NB4 (cell line): Measurements from ENCODE around the gene AUTS2.

Source experiments
- DNase-seq: peaks from one replicate; pipeline ENCODE4 v3.0.0; 2010; ENCODE audit warnings: low read depth
- H3K4me3 ChIP-seq: one replicate; pipeline ENCODE4 v1.5.1; 2011; ENCODE audit warnings: mild to moderate bottlenecking, low read depth, low read length, moderate library complexity
- MAX ChIP-seq: IDR thresholded peaks from 2 replicates; pipeline ENCODE4 v1.6.1; 2011; ENCODE audit warnings: low read depth, low read length
- MYC ChIP-seq: IDR thresholded peaks from 2 replicates; pipeline ENCODE4 v1.6.1; 2011; ENCODE audit warnings: low read depth, low read length
- POLR2A ChIP-seq: IDR thresholded peaks from 2 replicates; pipeline ENCODE4 v1.6.1; 2011; ENCODE audit warnings: mild to moderate bottlenecking; ENCODE audit not compliant: insufficient read length; ENCODE audit errors: extremely low read depth
- TF ChIP-seq, protein P1 (sequence below): IDR thresholded peaks from one replicate; pipeline ENCODE4 v1.5.1; 2012; ENCODE audit warnings: low read depth, low read length

AUTS2 gene

DNA sequence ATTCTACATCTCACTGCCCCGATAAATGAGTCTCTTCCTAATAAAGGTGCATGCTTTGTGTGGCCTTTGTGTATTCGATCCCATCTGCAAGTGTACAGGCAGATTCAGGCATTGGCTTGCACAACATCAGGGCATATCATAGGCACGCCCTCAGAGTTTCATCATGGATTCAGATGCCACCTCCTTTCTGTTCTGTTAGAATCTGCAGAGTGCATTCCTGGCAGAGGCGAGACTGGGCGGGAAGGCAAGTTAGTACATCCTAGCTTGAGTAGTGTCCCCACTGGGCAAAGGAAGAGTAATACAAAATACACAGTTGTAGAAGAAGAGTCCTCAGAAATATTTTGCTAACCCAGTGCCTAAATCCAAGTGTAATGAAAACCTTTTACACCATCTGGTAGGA is 1187.2 kb downstream of the AUTS2 start:
- no peak for TF ChIP-seq POLR2A
- TF ChIP-seq, protein P1, sequence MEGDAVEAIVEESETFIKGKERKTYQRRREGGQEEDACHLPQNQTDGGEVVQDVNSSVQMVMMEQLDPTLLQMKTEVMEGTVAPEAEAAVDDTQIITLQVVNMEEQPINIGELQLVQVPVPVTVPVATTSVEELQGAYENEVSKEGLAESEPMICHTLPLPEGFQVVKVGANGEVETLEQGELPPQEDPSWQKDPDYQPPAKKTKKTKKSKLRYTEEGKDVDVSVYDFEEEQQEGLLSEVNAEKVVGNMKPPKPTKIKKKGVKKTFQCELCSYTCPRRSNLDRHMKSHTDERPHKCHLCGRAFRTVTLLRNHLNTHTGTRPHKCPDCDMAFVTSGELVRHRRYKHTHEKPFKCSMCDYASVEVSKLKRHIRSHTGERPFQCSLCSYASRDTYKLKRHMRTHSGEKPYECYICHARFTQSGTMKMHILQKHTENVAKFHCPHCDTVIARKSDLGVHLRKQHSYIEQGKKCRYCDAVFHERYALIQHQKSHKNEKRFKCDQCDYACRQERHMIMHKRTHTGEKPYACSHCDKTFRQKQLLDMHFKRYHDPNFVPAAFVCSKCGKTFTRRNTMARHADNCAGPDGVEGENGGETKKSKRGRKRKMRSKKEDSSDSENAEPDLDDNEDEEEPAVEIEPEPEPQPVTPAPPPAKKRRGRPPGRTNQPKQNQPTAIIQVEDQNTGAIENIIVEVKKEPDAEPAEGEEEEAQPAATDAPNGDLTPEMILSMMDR, result no peak
- TF ChIP-seq MYC, result no peak
- TF ChIP-seq MAX, result no peak
- no peak overlapping the region for H3K4me3 ChIP-seq
- DNase-seq, result no peak

GRCh38 chr7:70786076-70786475 is 1187.8 kb downstream of the AUTS2 start:
- no peak overlapping the region for H3K4me3 ChIP-seq
- no peak for DNase-seq
- TF ChIP-seq MYC, result no peak
- TF ChIP-seq MAX, result no peak
- TF ChIP-seq, protein P1, result no peak
- no peak for TF ChIP-seq POLR2A

DNA sequence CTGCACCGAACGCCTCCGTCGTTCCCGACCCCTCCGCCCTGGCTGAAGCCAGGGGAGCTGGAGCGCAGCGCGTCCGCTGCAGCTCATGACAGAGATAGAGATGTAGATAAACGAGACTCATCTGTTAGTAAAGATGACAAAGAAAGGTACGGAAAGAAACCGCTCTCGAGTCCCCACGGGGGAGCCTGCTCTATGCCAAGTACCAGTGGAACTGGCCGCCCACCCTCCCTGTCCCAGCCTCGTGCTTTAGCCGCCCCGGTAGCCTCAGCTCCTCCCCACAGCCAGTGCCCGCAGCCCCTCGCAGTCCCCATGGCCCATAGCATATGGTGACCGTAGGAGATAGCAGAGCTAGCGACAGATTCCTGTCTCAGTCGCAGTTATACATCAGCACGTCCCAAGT is 1189.0 kb downstream of the AUTS2 start:
- H3K4me3 ChIP-seq, result no peak overlapping the region
- no peak for DNase-seq
- TF ChIP-seq MYC, result no peak
- no peak for TF ChIP-seq MAX
- no peak for TF ChIP-seq POLR2A
- TF ChIP-seq, protein P1, result no peak

- H3K4me3 ChIP-seq, result no peak overlapping the region
- no peak for DNase-seq
- TF ChIP-seq MAX (no peak), POLR2A (no peak), MYC (no peak)
- TF ChIP-seq, protein P1, result no peak
Measured at GRCh38 chr7:70787771-70788170, 1189.5 kb downstream of the AUTS2 start.

- H3K4me3 ChIP-seq, result no peak overlapping the region
- no peak for TF ChIP-seq MAX
- TF ChIP-seq MYC, result no peak
- TF ChIP-seq, protein P1, result no peak
- no peak for TF ChIP-seq POLR2A
- no peak for DNase-seq
Measured at GRCh38 chr7:70788276-70788675, 1190.0 kb downstream of the AUTS2 start.

- H3K4me3 ChIP-seq, result no peak overlapping the region
- DNase-seq, result no peak
- TF ChIP-seq MYC, result no peak
- TF ChIP-seq POLR2A, result no peak
- no peak for TF ChIP-seq MAX
- TF ChIP-seq, protein P1, result no peak
Measured at GRCh38 chr7:70789481-70790214, 1191.4 kb downstream of the AUTS2 start.
